Measurements from ENCODE around the gene LHX6. TPM values are rescaled to one million over a fixed set of nuclear protein-coding genes. Genes with fewer than 3 reads are reported as not detected.

The LHX6 gene
- total RNA-seq, 1 donor from 2014 or later = 4.4 TPM

GRCh38 chr9:122183501-122183900 is 45.3 kb downstream of the LHX6 start:
- H3K27me3 ChIP-seq (ENCODE audit: low read depth) = peaks cover 33% of the 10 kb centered on the region
- intact Hi-C loops (cut with micrococcal nuclease) = no loop called here
- no peaks in the 10 kb centered on the region for H3K9me3 ChIP-seq (replicated peaks)
- TF ChIP-seq CTCF (IDR thresholded peaks at IDR 0.05; ENCODE audit: borderline replicate concordance) = no peak
- no peak overlapping the region for H3K27ac ChIP-seq (replicated peaks)
- no peak overlapping the region for H3K4me3 ChIP-seq
- no peaks in the 10 kb centered on the region for H3K4me1 ChIP-seq
- no peaks in the 10 kb centered on the region for H3K36me3 ChIP-seq
- DNase-seq = no peak

- intact Hi-C loops (cut with micrococcal nuclease) = no loop called here
- H3K27me3 ChIP-seq (ENCODE audit: low read depth) = peaks cover 47% of the 10 kb centered on the region
- no peaks in the 10 kb centered on the region for H3K4me1 ChIP-seq
- H3K9me3 ChIP-seq (replicated peaks) = no peaks in the 10 kb centered on the region
- no peaks in the 10 kb centered on the region for H3K36me3 ChIP-seq
- no peak overlapping the region for H3K4me3 ChIP-seq
- no peak for TF ChIP-seq CTCF (IDR thresholded peaks at IDR 0.05; ENCODE audit: borderline replicate concordance)
- no peak overlapping the region for H3K27ac ChIP-seq (replicated peaks)
- DNase-seq = no peak
These were observed 48.1 kb downstream of the LHX6 start for GRCh38 chr9:122180633-122181032.

- DNase-seq = no peak
- Histone ChIP-seq H3K36me3 (no peaks in the 10 kb centered on the region), H3K4me3 (no peak overlapping the region), H3K9me3 (replicated peaks) (no peaks in the 10 kb centered on the region), H3K27ac (replicated peaks) (no peak overlapping the region), H3K4me1 (no peaks in the 10 kb centered on the region), H3K27me3 (ENCODE audit: low read depth) (peaks cover 50% of the 10 kb centered on the region)
- intact Hi-C loops (cut with micrococcal nuclease) = no loop called here
- no peak for TF ChIP-seq CTCF (IDR thresholded peaks at IDR 0.05; ENCODE audit: borderline replicate concordance)
These were observed 49.1 kb downstream of the LHX6 start for GRCh38 chr9:122179690-122180074.

GRCh38 chr9:122179054-122179689 is 49.6 kb downstream of the LHX6 start:
- intact Hi-C loops (cut with micrococcal nuclease) = no loop called here
- Histone ChIP-seq H3K36me3 (no peaks in the 10 kb centered on the region), H3K9me3 (replicated peaks) (no peaks in the 10 kb centered on the region), H3K4me3 (no peak overlapping the region), H3K27ac (replicated peaks) (no peak overlapping the region), H3K27me3 (ENCODE audit: low read depth) (peaks cover 51% of the 10 kb centered on the region), H3K4me1 (no peaks in the 10 kb centered on the region)
- no peak for TF ChIP-seq CTCF (IDR thresholded peaks at IDR 0.05; ENCODE audit: borderline replicate concordance)
- no peak for DNase-seq

- DNase-seq = no peak
- Histone ChIP-seq H3K9me3 (replicated peaks) (no peaks in the 10 kb centered on the region), H3K27ac (replicated peaks) (no peak overlapping the region), H3K27me3 (ENCODE audit: low read depth) (peaks cover 47% of the 10 kb centered on the region), H3K4me3 (no peak overlapping the region), H3K4me1 (no peaks in the 10 kb centered on the region), H3K36me3 (no peaks in the 10 kb centered on the region)
- TF ChIP-seq CTCF (IDR thresholded peaks at IDR 0.05; ENCODE audit: borderline replicate concordance) = no peak
- intact Hi-C loops (cut with micrococcal nuclease) = no loop called here
These were observed 51.8 kb downstream of the LHX6 start for GRCh38 chr9:122176916-122177315.

Measured in left ventricle myocardium inferior (tissue), 1 donor.